Non-pigmented ciliary epithelial cell (primary cell): ENCODE measurements around the gene UPF3A.
A peak's percentile ranks its signal among the peaks of the same experiment; 100 is the strongest.
"Not testable (repeated sequence)": the region's sequence is repeated elsewhere in the genome, so short reads cannot be mapped to it uniquely, and the experiment has no call there.

ENCODE experiments used
- DNase-seq: peaks from one replicate; pipeline ENCODE4 v3.0.0-alpha.2; 2010; ENCODE audit warnings: low read depth

The UPF3A gene

GRCh38 chr13:114304346-114305034 lies 23.1 kb downstream of the UPF3A start:
- no peak for DNase-seq

- no peak for DNase-seq
Observed at GRCh38 chr13:114309086-114309485, 27.7 kb downstream of the UPF3A start.

GRCh38 chr13:114309806-114310410 lies 28.5 kb downstream of the UPF3A start:
- no peak for DNase-seq

DNA sequence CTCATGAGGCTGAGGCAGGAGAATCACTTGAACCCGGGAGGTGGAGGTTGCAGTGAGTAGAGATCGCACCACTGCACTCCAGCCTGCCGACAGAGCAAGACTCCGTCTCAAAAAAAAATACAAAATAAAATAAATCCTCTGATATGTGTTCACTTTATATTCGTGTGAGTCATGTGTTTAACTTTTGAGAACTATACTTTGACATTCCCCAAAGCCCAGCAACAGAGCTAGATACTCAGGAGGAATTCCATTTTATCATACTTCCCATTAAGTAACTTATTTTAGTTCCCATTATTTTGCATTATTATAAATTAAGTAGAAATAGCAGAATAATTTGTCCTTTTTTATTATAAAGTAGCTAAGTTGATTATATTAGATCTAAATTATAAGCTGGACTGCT lies 29.6 kb downstream of the UPF3A start:
- DNase-seq: no peak

GRCh38 chr13:114311387-114311786 lies 30.0 kb downstream of the UPF3A start:
- no peak for DNase-seq

DNA sequence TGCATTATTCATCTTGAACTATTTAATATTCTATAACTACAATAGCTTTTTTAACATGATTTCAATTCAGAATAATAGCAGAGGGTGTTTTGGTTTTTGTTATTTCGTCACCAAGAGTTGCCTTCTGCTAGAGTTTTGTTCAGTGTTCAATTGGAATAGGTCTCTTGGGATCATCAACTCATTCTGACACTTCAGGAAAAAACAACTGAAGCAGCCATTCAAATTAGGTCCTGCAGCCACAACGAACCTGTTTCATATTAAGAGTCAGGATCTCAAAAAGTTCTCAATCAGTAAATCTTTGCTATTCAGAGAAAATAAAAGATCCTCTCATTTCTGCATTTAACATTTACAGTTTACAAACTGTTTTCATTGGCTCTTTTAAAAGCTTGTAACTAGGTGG lies 30.5 kb downstream of the UPF3A start:
- DNase-seq: no peak

- no peak for DNase-seq
Observed at GRCh38 chr13:114313061-114313860, 31.9 kb downstream of the UPF3A start.

DNA sequence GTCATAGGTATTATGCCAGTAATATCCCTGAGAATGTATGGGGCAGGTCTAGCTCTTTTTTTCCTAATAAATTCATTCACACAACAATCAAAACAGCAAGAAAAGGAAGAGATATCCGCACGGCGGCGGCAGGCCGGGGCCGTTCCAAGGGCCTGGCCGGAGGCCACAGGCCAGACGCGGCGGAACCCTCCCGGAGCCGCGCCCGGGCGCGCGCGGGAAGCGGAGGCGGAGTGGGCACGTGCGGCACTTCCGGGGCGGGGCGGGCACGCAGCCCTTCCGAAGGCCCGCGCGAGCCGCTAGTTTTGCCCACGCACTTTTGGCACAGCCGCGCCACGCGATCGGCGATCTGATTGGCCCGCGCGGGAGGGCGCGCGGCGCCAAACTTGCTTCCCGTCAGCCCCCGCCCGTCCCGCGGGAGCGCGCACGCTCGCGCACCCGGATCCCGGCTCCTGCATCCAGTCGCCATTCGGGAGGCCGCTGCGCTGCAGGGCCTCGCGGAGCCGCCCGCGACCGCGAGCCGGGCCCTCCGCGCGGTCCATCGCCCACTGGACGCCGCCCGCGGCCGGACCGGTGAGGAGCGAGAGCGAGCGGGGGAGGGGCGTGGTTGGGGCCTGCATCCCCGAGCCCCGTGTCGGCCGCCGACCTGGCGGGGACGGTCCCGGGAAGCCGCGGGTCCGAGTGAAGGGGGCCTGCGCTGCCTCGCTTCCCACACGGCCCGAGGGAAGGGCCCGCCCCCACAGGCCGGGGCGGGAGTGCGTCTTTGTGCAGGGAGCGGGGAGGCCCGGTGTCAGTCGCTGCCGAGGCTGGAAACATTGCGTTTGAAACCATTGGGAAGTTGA lies 32.9 kb downstream of the UPF3A start, which contains the start of gene CHAMP1:
Gene CHAMP1, plus strand, starts transcription at position 430 of the 839 bp plus-strand sequence. CDS start 9,340 bp downstream, outside the sequence.
- peak; percentile 75 for DNase-seq

DNA sequence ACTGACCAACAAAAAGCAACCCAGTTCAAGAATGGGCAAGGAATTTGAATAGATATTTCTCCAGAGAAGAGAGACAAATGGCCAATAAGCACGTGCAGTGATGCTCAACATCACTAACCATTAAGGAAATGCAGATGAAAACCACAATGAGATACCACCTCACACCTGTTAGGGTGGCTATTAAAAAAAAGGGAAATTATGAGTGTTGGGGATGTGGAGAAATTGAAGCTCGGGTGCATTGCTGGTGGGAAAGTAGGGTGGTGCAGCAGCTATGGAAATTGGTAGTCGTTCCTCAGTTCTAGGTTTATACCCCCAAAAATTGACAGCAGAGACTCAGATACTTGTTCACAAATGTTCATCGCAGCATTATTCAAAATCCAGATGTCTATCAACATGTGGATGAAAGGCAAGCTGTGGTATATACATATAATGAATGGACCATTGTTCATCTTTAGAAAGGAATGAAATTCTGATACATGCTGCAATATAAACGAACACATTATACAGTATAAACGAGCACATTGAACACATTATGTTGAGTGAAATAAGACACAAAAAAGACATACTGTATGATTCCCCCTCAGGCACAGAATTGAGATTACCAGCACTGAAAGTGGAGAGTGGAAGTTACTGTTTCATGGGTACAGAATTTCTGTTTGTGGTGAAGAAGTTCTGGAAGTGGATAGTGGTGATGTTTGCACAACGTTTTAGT lies 33.8 kb downstream of the UPF3A start:
- no peak for DNase-seq

GRCh38 chr13:114318624-114319023 lies 37.2 kb downstream of the UPF3A start:
- DNase-seq: no peak

GRCh38 chr13:114319441-114319913 lies 38.1 kb downstream of the UPF3A start:
- DNase-seq: peak; percentile 52

DNA sequence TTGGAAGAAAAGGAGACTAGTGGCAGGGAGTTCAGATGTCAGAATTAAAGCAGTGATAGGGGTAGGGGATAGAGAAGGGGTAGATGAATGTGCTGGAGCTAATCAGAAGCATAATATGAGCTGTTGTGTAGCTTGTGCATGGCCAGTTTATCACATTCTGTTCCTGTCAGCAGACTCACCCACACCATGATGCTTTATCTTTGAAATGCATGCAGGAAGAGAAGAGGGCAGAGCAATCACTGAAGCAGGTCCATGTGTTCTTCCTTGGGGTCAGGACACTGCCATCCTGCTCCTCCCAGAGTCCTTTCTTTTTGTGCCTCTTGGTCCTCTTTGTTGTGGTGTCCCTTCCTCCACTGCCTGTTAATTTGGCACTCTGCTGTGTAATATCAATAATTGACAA lies 38.7 kb downstream of the UPF3A start:
- DNase-seq: no peak

DNA sequence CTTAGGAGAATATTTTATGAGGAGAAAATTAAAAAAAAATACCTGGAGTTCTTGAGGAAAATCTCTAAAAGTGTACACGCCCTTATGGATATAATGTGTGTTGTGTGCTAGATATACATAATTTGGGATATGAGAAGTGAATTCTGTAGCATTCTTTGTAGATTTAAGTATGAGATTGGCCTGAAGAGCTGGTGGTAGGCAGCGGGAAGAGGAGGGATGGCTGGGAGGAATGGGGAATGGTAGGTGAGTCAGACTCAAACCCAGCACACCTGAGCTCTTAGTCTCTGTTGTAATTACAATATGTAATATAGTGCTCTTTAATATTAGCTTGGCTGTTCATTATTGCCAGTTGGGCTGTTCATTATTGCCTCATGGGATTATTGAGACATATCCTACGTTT lies 39.9 kb downstream of the UPF3A start:
- DNase-seq: no peak

DNA sequence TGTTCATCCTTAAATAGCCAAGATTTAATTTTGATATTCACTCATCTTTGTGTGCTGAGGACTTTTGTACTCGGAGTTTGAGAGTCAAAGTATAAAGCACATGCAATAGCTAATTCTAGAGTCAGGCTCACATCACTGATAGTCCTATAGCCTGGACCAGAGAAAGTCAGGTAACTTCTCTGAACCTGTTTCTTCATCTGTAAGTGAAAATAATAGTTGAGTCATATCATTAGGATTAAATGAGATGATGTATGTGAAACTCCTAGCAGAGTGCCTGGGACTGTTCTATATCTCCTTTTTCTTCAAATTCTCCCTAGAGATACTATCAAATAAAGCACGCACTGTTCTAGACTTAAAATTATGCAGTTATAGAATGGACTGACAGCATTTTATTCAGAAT lies 41.9 kb downstream of the UPF3A start:
- no peak for DNase-seq

DNA sequence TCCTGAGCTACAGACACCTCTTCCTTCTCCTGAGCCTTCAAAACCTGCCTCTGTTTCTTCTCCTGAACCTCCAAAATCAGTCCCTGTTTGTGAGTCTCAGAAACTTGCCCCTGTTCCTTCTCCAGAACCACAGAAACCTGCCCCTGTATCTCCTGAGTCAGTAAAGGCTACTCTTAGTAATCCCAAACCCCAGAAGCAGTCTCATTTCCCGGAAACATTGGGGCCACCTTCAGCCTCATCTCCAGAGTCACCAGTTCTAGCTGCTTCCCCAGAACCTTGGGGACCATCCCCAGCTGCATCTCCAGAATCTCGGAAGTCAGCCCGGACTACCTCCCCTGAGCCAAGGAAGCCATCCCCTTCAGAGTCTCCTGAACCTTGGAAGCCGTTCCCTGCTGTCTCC lies 42.9 kb downstream of the UPF3A start:
- DNase-seq: no peak

GRCh38 chr13:114325729-114326128 lies 44.3 kb downstream of the UPF3A start:
- DNase-seq: no peak

- DNase-seq: no peak
Observed at GRCh38 chr13:114328034-114328433, 46.6 kb downstream of the UPF3A start.

DNA sequence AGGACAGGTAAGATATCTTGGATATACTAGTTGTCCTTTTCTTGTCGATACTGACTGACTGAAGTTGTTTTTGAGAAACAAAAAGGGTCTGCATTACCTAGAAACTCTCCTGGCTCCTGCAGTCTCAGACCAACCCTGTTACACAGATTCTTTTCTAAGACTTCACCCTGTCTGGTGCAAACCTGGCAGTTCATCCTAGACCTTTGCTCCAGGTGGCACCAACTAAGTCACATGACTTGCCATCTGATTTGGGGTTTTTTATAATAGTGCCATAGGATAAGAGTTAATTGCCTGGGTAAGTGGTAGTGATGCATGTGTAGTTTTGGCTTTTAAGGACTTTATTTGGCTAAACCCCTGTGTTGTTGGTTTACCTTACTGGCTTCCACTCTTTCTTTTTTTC lies 47.2 kb downstream of the UPF3A start:
- no peak for DNase-seq

- DNase-seq: no peak
Observed at GRCh38 chr13:114330086-114330485, 48.7 kb downstream of the UPF3A start.

- DNase-seq: not testable (repeated sequence)
Observed at GRCh38 chr13:114333881-114334280, 52.5 kb downstream of the UPF3A start.

DNA sequence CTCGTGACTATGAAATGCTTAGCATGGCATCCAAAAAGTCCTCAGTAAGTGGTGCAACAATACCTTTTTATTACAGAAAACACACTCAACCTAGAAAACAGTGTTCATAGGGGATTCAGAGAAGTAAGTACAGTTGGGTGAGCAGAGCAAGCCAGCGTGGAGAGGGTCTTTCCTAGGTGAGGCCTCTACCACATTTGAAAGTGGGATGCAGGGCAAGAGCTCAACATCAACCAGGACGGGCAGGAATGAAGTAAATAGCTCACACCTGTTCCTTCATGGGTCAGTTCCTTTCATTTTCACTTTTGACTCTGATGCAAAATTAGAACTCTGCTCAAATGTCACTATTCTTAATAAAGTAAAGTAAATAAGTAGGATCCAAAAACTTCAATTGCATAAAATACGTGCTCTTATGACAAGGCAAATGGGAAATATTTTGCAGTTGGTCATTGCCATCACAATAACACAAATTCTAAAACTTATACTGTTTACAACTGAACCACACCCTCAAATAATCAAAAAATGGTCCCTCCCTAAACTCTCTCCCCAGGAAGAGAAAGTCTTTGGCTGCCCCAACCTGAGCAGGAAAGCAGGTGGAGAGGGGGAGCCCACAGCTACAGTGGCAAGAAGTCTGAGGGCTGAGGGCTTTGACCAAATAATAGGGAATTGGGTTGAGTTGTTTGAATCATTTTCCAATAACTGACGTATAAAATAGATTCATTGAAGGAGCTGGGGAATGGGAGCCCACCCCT lies 53.1 kb downstream of the UPF3A start:
- no peak for DNase-seq
